CD4-positive, CD25-positive, alpha-beta regulatory T cell (primary cell): Measurements from ENCODE around the gene DOCK8. TPM values are rescaled to one million over a fixed set of nuclear protein-coding genes. Genes with fewer than 3 reads are reported as not detected.
A peak's percentile ranks its signal among the peaks of the same experiment; 100 is the strongest.

Experiments used
- ATAC-seq, 2 donors: fragments of 150-1000 bp; cut with Tn5 transposase; one replicate each; pipeline ENCODE4 v1.10.0; 2021; ENCODE audit warnings: low read depth in 2 of 2, moderate number of reproducible peaks in 2 of 2, moderate library complexity in 1 of 2
- DNase-seq, 3 donors: peaks; one replicate each; pipeline versions ENCODE4 v3.0.0 to v3.0.0-alpha.2; 2012 to 2022; ENCODE audit warnings: mixed read lengths in 1 of 3
- H3K27ac ChIP-seq: one replicate; pipeline ENCODE4 v1.7.0; 2013; ENCODE audit warnings: mild to moderate bottlenecking, low read length; ENCODE audit not compliant: insufficient read depth, poor library complexity, severe bottlenecking
- H3K27me3 ChIP-seq: one replicate; pipeline ENCODE4 v1.7.0; 2013; ENCODE audit warnings: low read length; ENCODE audit not compliant: control insufficient read depth, insufficient read depth
- H3K36me3 ChIP-seq: one replicate; pipeline ENCODE4 v1.7.0; 2013; ENCODE audit warnings: mild to moderate bottlenecking, low read length, moderate library complexity; ENCODE audit not compliant: control insufficient read depth, insufficient read depth
- H3K4me1 ChIP-seq: 2 replicates; pipeline ENCODE4 v1.7.0; 2013; ENCODE audit warnings: mild to moderate bottlenecking, low read length; ENCODE audit not compliant: insufficient read depth, control insufficient read depth, poor library complexity, severe bottlenecking
- H3K4me3 ChIP-seq: one replicate; pipeline ENCODE4 v1.7.0; 2013; ENCODE audit warnings: low read depth, mild to moderate bottlenecking, low read length, moderate library complexity
- H3K9me3 ChIP-seq, 2 experiments: 1 replicate in 1 of 2; 2 replicates in 1 of 2; pipeline ENCODE4 v1.7.0; 2013; ENCODE audit warnings: low read length in 2 of 2, mild to moderate bottlenecking in 1 of 2, moderate library complexity in 1 of 2; ENCODE audit not compliant: control insufficient read depth in 2 of 2
- H3K27ac Mint-ChIP-seq, 3 donors: one replicate each; pipeline ENCODE4 v1.8.0; 2020 to 2022; ENCODE audit warnings: mild to moderate bottlenecking in 3 of 3, mixed read lengths in 3 of 3, moderate library complexity in 2 of 3
- H3K27me3 Mint-ChIP-seq: one replicate; pipeline ENCODE4 v1.8.0; 2022; ENCODE audit warnings: mild to moderate bottlenecking, mixed read lengths
- H3K36me3 Mint-ChIP-seq: one replicate; pipeline ENCODE4 v1.8.0; 2020; ENCODE audit warnings: mixed read lengths
- H3K4me1 Mint-ChIP-seq, 4 donors: one replicate each; pipeline ENCODE4 v1.8.0; 2020 to 2022; ENCODE audit warnings: mixed read lengths in 4 of 4, mild to moderate bottlenecking in 1 of 4
- H3K4me3 Mint-ChIP-seq, 4 donors: one replicate each; pipeline ENCODE4 v1.8.0; 2020 to 2022; ENCODE audit warnings: mild to moderate bottlenecking in 4 of 4, mixed read lengths in 4 of 4, moderate library complexity in 3 of 4
- H3K9me3 Mint-ChIP-seq, 7 donors: one replicate each; pipeline ENCODE4 v1.8.0; 2020 to 2022; ENCODE audit warnings: mixed read lengths in 7 of 7, mild to moderate bottlenecking in 3 of 7, moderate library complexity in 2 of 7
- polyA plus RNA-seq, 4 donors: library from polyadenylated mRNA; unstranded; fragments of 300-500 nt; fragmentation: Illumina TruSeq; gene quantifications; one replicate each; pipeline ENCODE4 v1.2.3, GENCODE V29; 2021
- total RNA-seq: library from RNA; stranded (reverse); gene quantifications from one replicate; pipeline ENCODE4 v1.2.3, GENCODE V29; 2022

Gene DOCK8
- total and polyA plus RNA-seq, 5 donors from 2014 or later = 51.8 to 219 (median 54.4) TPM

GRCh38 chr9:259405-260404, 45.0 kb downstream of the DOCK8 start:
- H3K9me3 ChIP-seq = no peaks in the 10 kb centered on the region
- H3K36me3 Mint-ChIP-seq = no peaks in the 10 kb centered on the region
- H3K9me3 Mint-ChIP-seq = peaks cover 0 to 1% (median 0%) of the 10 kb centered on the region in 7 donors
- H3K4me3 Mint-ChIP-seq = no peak overlapping the region
- no peak overlapping the region for H3K4me3 ChIP-seq
- peaks cover 0 to 8% (median 6%) of the 10 kb centered on the region in 4 donors for H3K4me1 Mint-ChIP-seq
- H3K27me3 Mint-ChIP-seq = peaks cover 10% of the 10 kb centered on the region
- H3K4me1 ChIP-seq = no peaks in the 10 kb centered on the region
- peaks cover 2% of the 10 kb centered on the region for H3K27me3 ChIP-seq
- ATAC-seq = no peak
- no peaks in the 10 kb centered on the region for H3K36me3 ChIP-seq
- no peak overlapping the region for H3K27ac Mint-ChIP-seq
- H3K27ac ChIP-seq = no peak overlapping the region
- no peak for DNase-seq

GRCh38 chr9:264231-264630, 49.6 kb downstream of the DOCK8 start:
- Mint-ChIP-seq H3K36me3 (no peaks in the 10 kb centered on the region), H3K27me3 (no peaks in the 10 kb centered on the region), H3K9me3 (no peaks in the 10 kb centered on the region), H3K4me1 (peaks cover 3 to 12% (median 6%) of the 10 kb centered on the region in 4 donors), H3K27ac (no peak overlapping the region), H3K4me3 (no peak overlapping the region)
- Histone ChIP-seq H3K27me3 (peaks cover 2% of the 10 kb centered on the region), H3K27ac (no peak overlapping the region), H3K9me3 (no peaks in the 10 kb centered on the region), H3K36me3 (no peaks in the 10 kb centered on the region), H3K4me3 (no peak overlapping the region), H3K4me1 (no peaks in the 10 kb centered on the region)
- ATAC-seq (no peak), DNase-seq (no peak)

GRCh38 chr9:265209-265870, 50.7 kb downstream of the DOCK8 start:
- Mint-ChIP-seq H3K36me3 (no peaks in the 10 kb centered on the region), H3K9me3 (peaks cover 0 to 1% (median 0%) of the 10 kb centered on the region in 7 donors), H3K27ac (no peak overlapping the region), H3K4me1 (peaks cover 6 to 13% (median 8%) of the 10 kb centered on the region in 4 donors), H3K27me3 (no peaks in the 10 kb centered on the region), H3K4me3 (no peak overlapping the region)
- no peaks in the 10 kb centered on the region for H3K36me3 ChIP-seq
- no peak for DNase-seq
- H3K27ac ChIP-seq = no peak overlapping the region
- no peak for ATAC-seq
- no peaks in the 10 kb centered on the region for H3K9me3 ChIP-seq
- H3K4me3 ChIP-seq = no peak overlapping the region
- H3K4me1 ChIP-seq = no peaks in the 10 kb centered on the region
- H3K27me3 ChIP-seq = no peaks in the 10 kb centered on the region

- Mint-ChIP-seq H3K36me3 (no peaks in the 10 kb centered on the region), H3K4me1 (peaks cover 6 to 13% (median 9%) of the 10 kb centered on the region in 4 donors), H3K27me3 (no peaks in the 10 kb centered on the region), H3K4me3 (no peak overlapping the region), H3K9me3 (peaks cover 0 to 1% (median 0%) of the 10 kb centered on the region in 7 donors), H3K27ac (no peak overlapping the region)
- no peak for DNase-seq
- Histone ChIP-seq H3K9me3 (no peaks in the 10 kb centered on the region), H3K36me3 (no peaks in the 10 kb centered on the region), H3K27ac (no peak overlapping the region), H3K4me3 (no peak overlapping the region), H3K27me3 (no peaks in the 10 kb centered on the region), H3K4me1 (no peaks in the 10 kb centered on the region)
- ATAC-seq = no peak
These were observed 51.6 kb downstream of the DOCK8 start for GRCh38 chr9:266228-266627.

GRCh38 chr9:268616-269015, 54.0 kb downstream of the DOCK8 start:
- peaks cover 0 to 1% (median 0%) of the 10 kb centered on the region in 7 donors for H3K9me3 Mint-ChIP-seq
- H3K27me3 Mint-ChIP-seq = peaks cover 6% of the 10 kb centered on the region
- Histone ChIP-seq H3K4me3 (no peak overlapping the region), H3K4me1 (peaks cover 14% of the 10 kb centered on the region), H3K9me3 (no peaks in the 10 kb centered on the region), H3K27me3 (no peaks in the 10 kb centered on the region), H3K36me3 (no peaks in the 10 kb centered on the region), H3K27ac (no peak overlapping the region)
- no peak overlapping the region for H3K4me3 Mint-ChIP-seq
- no peak for DNase-seq
- H3K27ac Mint-ChIP-seq = no peak overlapping the region
- no peaks in the 10 kb centered on the region for H3K36me3 Mint-ChIP-seq
- H3K4me1 Mint-ChIP-seq = peaks cover 19 to 28% (median 23%) of the 10 kb centered on the region in 4 donors
- no peak for ATAC-seq

- Mint-ChIP-seq H3K27ac (peak overlapping the region in 1 of 3 donors; percentile 75), H3K4me3 (no peak overlapping the region), H3K4me1 (peaks cover 17 to 22% (median 19%) of the 10 kb centered on the region in 4 donors), H3K9me3 (peaks cover 0 to 1% (median 0%) of the 10 kb centered on the region in 7 donors), H3K27me3 (peaks cover 6% of the 10 kb centered on the region), H3K36me3 (peaks cover 2% of the 10 kb centered on the region)
- Histone ChIP-seq H3K4me1 (peaks cover 19% of the 10 kb centered on the region), H3K36me3 (no peaks in the 10 kb centered on the region), H3K27ac (no peak overlapping the region), H3K4me3 (no peak overlapping the region), H3K9me3 (no peaks in the 10 kb centered on the region), H3K27me3 (no peaks in the 10 kb centered on the region)
- ATAC-seq (no peak), DNase-seq (no peak)
These were observed 54.5 kb downstream of the DOCK8 start for GRCh38 chr9:269081-269711.

GRCh38 chr9:270657-271237, 56.1 kb downstream of the DOCK8 start:
- peaks cover 29% of the 10 kb centered on the region for H3K4me1 ChIP-seq
- Mint-ChIP-seq H3K9me3 (peaks cover 0 to 1% (median 0%) of the 10 kb centered on the region in 7 donors), H3K4me1 (peaks cover 23 to 28% (median 26%) of the 10 kb centered on the region in 4 donors), H3K36me3 (peaks cover 10% of the 10 kb centered on the region), H3K27ac (peak overlapping the region in 2 of 3 donors; percentile 23 to 98), H3K27me3 (peaks cover 6% of the 10 kb centered on the region), H3K4me3 (peak overlapping the region in 1 of 4 donors; percentile 14)
- H3K27me3 ChIP-seq = no peaks in the 10 kb centered on the region
- H3K36me3 ChIP-seq = no peaks in the 10 kb centered on the region
- H3K4me3 ChIP-seq = no peak overlapping the region
- H3K27ac ChIP-seq = peak overlapping the region; percentile 95
- ATAC-seq (no peak), DNase-seq (no peak)
- no peaks in the 10 kb centered on the region for H3K9me3 ChIP-seq
